Endothelial cell of umbilical vein (primary cell): ENCODE data around the gene GPRASP1.
A peak's percentile ranks its signal among the peaks of the same experiment; 100 is the strongest.

Experiments
- EZH2 ChIP-seq: IDR thresholded peaks from 2 replicates; pipeline ENCODE4 v1.6.1; 2012; ENCODE audit warnings: borderline replicate concordance, low read depth, mild to moderate bottlenecking, moderate library complexity, low read length, inconsistent platforms; ENCODE audit not compliant: severe bottlenecking
- FOS ChIP-seq: IDR thresholded peaks from 2 replicates; pipeline ENCODE4 v1.6.1; 2011; ENCODE audit warnings: mild to moderate bottlenecking, low read length, moderate library complexity, borderline replicate concordance; ENCODE audit not compliant: insufficient read depth
- JUN ChIP-seq: IDR thresholded peaks from 2 replicates; pipeline ENCODE4 v1.6.1; 2011; ENCODE audit warnings: borderline replicate concordance, low read depth; ENCODE audit not compliant: insufficient read length, insufficient read depth
- MYC ChIP-seq: IDR thresholded peaks from one replicate; pipeline ENCODE4 v1.6.1; 2011; ENCODE audit warnings: mild to moderate bottlenecking, low read depth, low read length
- POLR2A ChIP-seq: IDR thresholded peaks from 2 replicates; pipeline ENCODE4 v1.6.1; 2012; ENCODE audit warnings: low read depth, mild to moderate bottlenecking, control low read depth, low read length
- POLR2AphosphoS5 ChIP-seq: IDR thresholded peaks from 2 replicates; pipeline ENCODE4 v1.6.1; 2012; ENCODE audit warnings: low read depth, mild to moderate bottlenecking, control low read depth, low read length, moderate library complexity; ENCODE audit not compliant: insufficient read depth
- TF ChIP-seq, protein P1 (sequence below), 2 donors: IDR thresholded peaks; 1 replicate in 1 of 2; 2 replicates in 1 of 2; pipeline ENCODE4 v1.5.1; 2011; ENCODE audit warnings: low read length in 2 of 2, mild to moderate bottlenecking in 2 of 2, moderate library complexity in 2 of 2, control low read depth in 1 of 2, inconsistent platforms in 1 of 2, low read depth in 1 of 2; ENCODE audit not compliant: insufficient read depth in 1 of 2; ENCODE audit errors: extremely low read depth in 1 of 2

DNA sequence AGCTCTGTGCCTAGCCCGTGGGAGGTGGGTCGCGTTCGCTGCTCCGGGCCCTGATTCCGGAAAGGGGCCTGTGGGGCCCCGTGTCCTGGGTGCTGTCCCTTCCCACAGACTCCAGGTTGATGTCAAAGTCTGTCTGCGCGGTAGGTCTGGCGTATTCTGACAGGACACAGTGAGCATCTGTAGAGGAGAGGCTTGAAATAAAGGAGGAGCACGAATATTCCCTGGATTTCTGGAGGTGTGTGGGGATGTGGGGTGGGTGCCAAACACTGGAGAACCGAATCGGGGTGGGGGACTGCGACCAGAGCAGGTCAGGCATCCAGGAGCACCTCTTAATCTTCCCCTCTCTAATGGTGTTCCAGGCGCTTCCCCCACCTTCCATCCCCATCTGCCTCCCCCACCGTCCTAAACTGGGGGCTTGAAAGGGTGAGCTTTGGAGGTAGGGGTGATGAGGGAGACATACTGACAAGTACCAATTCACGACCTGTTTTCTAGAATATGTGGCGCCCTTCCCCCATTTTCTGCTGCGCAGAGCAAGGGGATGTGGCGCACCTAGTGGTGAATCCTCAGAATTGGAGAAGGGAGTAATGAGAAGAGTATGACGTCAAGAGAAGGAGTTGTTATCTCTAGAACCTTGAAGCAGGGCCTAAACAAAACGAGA is 877 bp downstream of the GPRASP1 start:
- TF ChIP-seq, protein P1, sequence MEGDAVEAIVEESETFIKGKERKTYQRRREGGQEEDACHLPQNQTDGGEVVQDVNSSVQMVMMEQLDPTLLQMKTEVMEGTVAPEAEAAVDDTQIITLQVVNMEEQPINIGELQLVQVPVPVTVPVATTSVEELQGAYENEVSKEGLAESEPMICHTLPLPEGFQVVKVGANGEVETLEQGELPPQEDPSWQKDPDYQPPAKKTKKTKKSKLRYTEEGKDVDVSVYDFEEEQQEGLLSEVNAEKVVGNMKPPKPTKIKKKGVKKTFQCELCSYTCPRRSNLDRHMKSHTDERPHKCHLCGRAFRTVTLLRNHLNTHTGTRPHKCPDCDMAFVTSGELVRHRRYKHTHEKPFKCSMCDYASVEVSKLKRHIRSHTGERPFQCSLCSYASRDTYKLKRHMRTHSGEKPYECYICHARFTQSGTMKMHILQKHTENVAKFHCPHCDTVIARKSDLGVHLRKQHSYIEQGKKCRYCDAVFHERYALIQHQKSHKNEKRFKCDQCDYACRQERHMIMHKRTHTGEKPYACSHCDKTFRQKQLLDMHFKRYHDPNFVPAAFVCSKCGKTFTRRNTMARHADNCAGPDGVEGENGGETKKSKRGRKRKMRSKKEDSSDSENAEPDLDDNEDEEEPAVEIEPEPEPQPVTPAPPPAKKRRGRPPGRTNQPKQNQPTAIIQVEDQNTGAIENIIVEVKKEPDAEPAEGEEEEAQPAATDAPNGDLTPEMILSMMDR (IDR thresholded peaks at IDR 0.05; ENCODE audit: extremely low read depth in 1 of 2, insufficient read depth in 1 of 2, low read depth in 1 of 2, low read length in 2 of 2) = peak; percentile 29 to 39
- no peak for TF ChIP-seq JUN
- TF ChIP-seq EZH2 = no peak
- no peak for TF ChIP-seq POLR2A
- no peak for TF ChIP-seq POLR2AphosphoS5
- TF ChIP-seq MYC = no peak
- no peak for TF ChIP-seq FOS
